Stomach (tissue), 9 donors: ENCODE data around the gene NRG3. TPM values are rescaled to one million over a fixed set of nuclear protein-coding genes. Genes with fewer than 3 reads are reported as not detected.

Source experiments
- DNase-seq, 2 donors: peaks; one replicate each; pipeline versions ENCODE4 v3.0.0 to v3.0.0-alpha.2; 2013 to 2019
- H3K27ac ChIP-seq, 5 donors: fragments of 200-600 bp in 4 of 5; sonication (generic) in 4 of 5; one replicate each; pipeline ENCODE4 v1.5.1; 2013 to 2019; ENCODE audit warnings: mild to moderate bottlenecking in 1 of 5, moderate library complexity in 1 of 5
- H3K27me3 ChIP-seq, 3 donors: fragments of 200-600 bp; sonication (generic); one replicate each; pipeline ENCODE4 v1.5.1; 2017 to 2019; ENCODE audit warnings: mixed run types in 1 of 3
- H3K36me3 ChIP-seq, 4 donors: fragments of 200-600 bp; sonication (generic); 1 replicate in 3 of 4; 2 replicates in 1 of 4; pipeline ENCODE4 v1.5.1; 2016 to 2019
- H3K4me1 ChIP-seq, 4 donors: fragments of 200-600 bp; sonication (generic); one replicate each; pipeline ENCODE4 v1.5.1; 2016 to 2019
- H3K4me3 ChIP-seq, 4 donors: fragments of 200-600 bp; sonication (generic) in 3 of 4; one replicate each; pipeline ENCODE4 v1.5.1; 2016 to 2019; ENCODE audit warnings: mild to moderate bottlenecking in 1 of 4
- H3K9me3 ChIP-seq, 4 donors: fragments of 200-600 bp; sonication (generic); one replicate each; pipeline ENCODE4 v1.5.1; 2016 to 2019
- CTCF ChIP-seq, 7 experiments: fragments of 450-650 bp in 4 of 7; fragments of 200-600 bp in 3 of 7; sonication (generic) in 3 of 7; IDR thresholded peaks; one replicate each; pipeline ENCODE4 v1.5.1; 2016 to 2019; ENCODE audit warnings: antibody characterized with exemption in 7 of 7, control low read depth in 2 of 7, mild to moderate bottlenecking in 1 of 7
- EP300 ChIP-seq: sonication (generic); formaldehyde crosslinking; IDR thresholded peaks from one replicate; pipeline ENCODE4 v1.6.1; 2017; ENCODE audit warnings: antibody characterized with exemption
- POLR2A ChIP-seq, 4 donors: fragments of 450-650 bp; IDR thresholded peaks; one replicate each; pipeline ENCODE4 v1.6.1; 2016; ENCODE audit warnings: antibody characterized with exemption in 4 of 4, control low read depth in 2 of 4, mild to moderate bottlenecking in 1 of 4, moderate library complexity in 1 of 4
- POLR2AphosphoS5 ChIP-seq, 3 donors: sonication (generic); formaldehyde crosslinking; IDR thresholded peaks; one replicate each; pipeline ENCODE4 v1.6.1; 2016; ENCODE audit warnings: antibody characterized with exemption in 3 of 3
- WGBS, 5 donors: extraction: QIAGEN DNeasy Blood & Tissue Kit in 3 of 5; methylation state at CpG; one replicate each; pipeline versions ENCODE4 v1.1.5 to v1.1.7; 2013 to 2018; 5-methylcytosine and 5-hydroxymethylcytosine counted together
- intact Hi-C: fragments of 100-400 bp; cut with DNase I; formaldehyde crosslinking; loops from one replicate; pipeline ENCODE4 v1.15.1; 2023; ENCODE audit warnings: low total_unique reads
- polyA plus RNA-seq, 3 donors: library from polyadenylated mRNA; stranded (reverse); fragments of 200-250 nt; gene quantifications; one replicate each; pipeline ENCODE4 v1.2.3, GENCODE V29; 2013
- total RNA-seq, 5 donors: library from RNA; depleted of rRNA; stranded (reverse); fragments of >200 nt; gene quantifications; one replicate each; pipeline versions ENCODE4 v1.1.0 to v1.2.3, GENCODE V29; 2014 to 2016
- donor health status: healthy with polysubstance abuse.
- donor health status: Bipolar disorder and iron deficiency.
- donor health status: healthy.

Gene NRG3
- total and polyA plus RNA-seq, 8 donors = 0.08 to 2.5 (median 0.52) TPM; not detected in 4

- Histone ChIP-seq H3K27me3 (no peaks in the 10 kb centered on the region), H3K27ac (no peak overlapping the region), H3K4me1 (no peaks in the 10 kb centered on the region), H3K9me3 (peaks cover 0 to 15% (median 2%) of the 10 kb centered on the region in 4 donors), H3K4me3 (no peak overlapping the region), H3K36me3 (no peaks in the 10 kb centered on the region)
- WGBS, 5 donors = 56 to 75% (median 61%) methylated on average over 2 of the region's 2 CpGs
- TF ChIP-seq POLR2AphosphoS5 (IDR thresholded peaks at IDR 0.05) (no peak), EP300 (no peak), POLR2A (IDR thresholded peaks at IDR 0.05) (no peak), CTCF (IDR thresholded peaks at IDR 0.05) (no peak)
- intact Hi-C loops = no loop called here
- DNase-seq = peak in 1 of 2 donors; percentile 54
These were observed 103.2 kb downstream of the NRG3 start for GRCh38 chr10:81978238-81978637.

GRCh38 chr10:81981724-81982123 lies 106.7 kb downstream of the NRG3 start:
- no peak overlapping the region for H3K4me3 ChIP-seq
- no peaks in the 10 kb centered on the region for H3K36me3 ChIP-seq
- no peaks in the 10 kb centered on the region for H3K9me3 ChIP-seq
- intact Hi-C loops = no loop called here
- TF ChIP-seq CTCF (IDR thresholded peaks at IDR 0.05) (no peak), EP300 (no peak), POLR2A (IDR thresholded peaks at IDR 0.05) (no peak), POLR2AphosphoS5 (IDR thresholded peaks at IDR 0.05) (no peak)
- WGBS, 5 donors = 81 to 93% (median 83%) methylated on average over 1 of the region's 1 CpG
- H3K27me3 ChIP-seq = no peaks in the 10 kb centered on the region
- no peaks in the 10 kb centered on the region for H3K4me1 ChIP-seq
- no peak for DNase-seq
- no peak overlapping the region for H3K27ac ChIP-seq

GRCh38 chr10:81984428-81984827 lies 109.4 kb downstream of the NRG3 start:
- Histone ChIP-seq H3K4me3 (no peak overlapping the region), H3K36me3 (no peaks in the 10 kb centered on the region), H3K27ac (no peak overlapping the region), H3K27me3 (no peaks in the 10 kb centered on the region), H3K4me1 (no peaks in the 10 kb centered on the region), H3K9me3 (no peaks in the 10 kb centered on the region)
- no peak for TF ChIP-seq EP300
- no peak for TF ChIP-seq POLR2AphosphoS5 (IDR thresholded peaks at IDR 0.05)
- intact Hi-C loops = no loop called here
- WGBS, 5 donors = 58 to 74% (median 68%) methylated on average over 3 of the region's 3 CpGs
- DNase-seq = no peak

GRCh38 chr10:81995254-81995653 lies 120.3 kb downstream of the NRG3 start:
- Histone ChIP-seq H3K9me3 (no peaks in the 10 kb centered on the region), H3K27me3 (no peaks in the 10 kb centered on the region), H3K4me3 (no peak overlapping the region), H3K27ac (no peak overlapping the region), H3K36me3 (no peaks in the 10 kb centered on the region), H3K4me1 (no peaks in the 10 kb centered on the region)
- no peak for DNase-seq
- intact Hi-C loops = no loop called here
- TF ChIP-seq EP300 = no peak
- TF ChIP-seq POLR2AphosphoS5 (IDR thresholded peaks at IDR 0.05) = no peak
- no peak for TF ChIP-seq POLR2A (IDR thresholded peaks at IDR 0.05)
- TF ChIP-seq CTCF (IDR thresholded peaks at IDR 0.05) = no peak
- 41 to 66% (median 54%) methylated on average over 3 of the region's 3 CpGs for WGBS, 5 donors

GRCh38 chr10:81996927-81997326 lies 121.9 kb downstream of the NRG3 start:
- H3K36me3 ChIP-seq = no peaks in the 10 kb centered on the region
- intact Hi-C loops = no loop called here
- no peak for DNase-seq
- no peaks in the 10 kb centered on the region for H3K4me1 ChIP-seq
- H3K27me3 ChIP-seq = no peaks in the 10 kb centered on the region
- H3K4me3 ChIP-seq = no peak overlapping the region
- H3K9me3 ChIP-seq = no peaks in the 10 kb centered on the region
- TF ChIP-seq EP300 = no peak
- no peak for TF ChIP-seq POLR2A (IDR thresholded peaks at IDR 0.05)
- TF ChIP-seq CTCF (IDR thresholded peaks at IDR 0.05) = no peak
- no peak for TF ChIP-seq POLR2AphosphoS5 (IDR thresholded peaks at IDR 0.05)
- 83 to 89% (median 88%) methylated on average over 3 of the region's 3 CpGs for WGBS, 5 donors
- no peak overlapping the region for H3K27ac ChIP-seq
